Testis (tissue), 3 donors: ENCODE data around the gene KCTD15. TPM values are rescaled to one million over a fixed set of nuclear protein-coding genes. Genes with fewer than 3 reads are reported as not detected.

Source experiments
- DNase-seq: peaks from one replicate; pipeline ENCODE4 v3.0.0-alpha.2; 2019
- H3K27ac ChIP-seq, 2 donors: fragments of 200-600 bp; sonication (generic); one replicate each; pipeline ENCODE4 v1.5.1; 2019
- H3K27me3 ChIP-seq: fragments of 200-600 bp; sonication (generic); one replicate; pipeline ENCODE4 v1.5.1; 2019
- H3K36me3 ChIP-seq: fragments of 200-600 bp; sonication (generic); one replicate; pipeline ENCODE4 v1.5.1; 2017; ENCODE audit warnings: low read depth; ENCODE audit errors: missing control alignments
- H3K4me1 ChIP-seq: fragments of 200-600 bp; sonication (generic); one replicate; pipeline ENCODE4 v1.5.1; 2019
- H3K4me3 ChIP-seq, 2 donors: fragments of 200-600 bp; sonication (generic); one replicate each; pipeline ENCODE4 v1.5.1; 2017 to 2019
- H3K9me3 ChIP-seq: fragments of 200-600 bp; sonication (generic); one replicate; pipeline ENCODE4 v1.5.1; 2017
- POLR2A ChIP-seq: fragments of 450-650 bp; IDR thresholded peaks from one replicate; pipeline ENCODE4 v1.6.1; 2017; ENCODE audit warnings: antibody characterized with exemption, mild to moderate bottlenecking, moderate library complexity
- WGBS, 2 donors: methylation state at CpG; one replicate each; pipeline ENCODE4 v1.1.5; 2018; 5-methylcytosine and 5-hydroxymethylcytosine counted together
- intact Hi-C: fragments of 100-400 bp; cut with DNase I; formaldehyde crosslinking; loops from one replicate; pipeline ENCODE4 v1.15.1; 2023; ENCODE audit warnings: low total_unique reads
- polyA plus RNA-seq: library from polyadenylated mRNA; stranded (reverse); fragments of 350-450 nt; fragmentation: Illumina TruSeq; extraction: RNeasy Lipid Tissue Mini Kit (QIAGEN cat#74804); gene quantifications from one replicate; pipeline ENCODE4 v1.2.3, GENCODE V29; 2014; ENCODE audit warnings: low read depth, low replicate concordance; ENCODE audit not compliant: insufficient read depth
- total RNA-seq, 2 donors: library from RNA; depleted of rRNA; stranded (reverse); fragments of >200 nt; gene quantifications; one replicate each; pipeline ENCODE4 v1.2.3, GENCODE V29; 2016
- TF ChIP-seq, protein P1 (sequence below), 3 experiments: fragments of 450-650 bp in 2 of 3; fragments of 200-600 bp in 1 of 3; sonication (generic) in 1 of 3; IDR thresholded peaks; one replicate each; pipeline ENCODE4 v1.5.1; 2016 to 2019; ENCODE audit warnings: antibody characterized with exemption in 3 of 3, mild to moderate bottlenecking in 2 of 3, moderate library complexity in 1 of 3

The KCTD15 gene
- total and polyA plus RNA-seq, 3 donors from 2014 or later, result 26.3 to 110 (median 61.9) TPM

DNA sequence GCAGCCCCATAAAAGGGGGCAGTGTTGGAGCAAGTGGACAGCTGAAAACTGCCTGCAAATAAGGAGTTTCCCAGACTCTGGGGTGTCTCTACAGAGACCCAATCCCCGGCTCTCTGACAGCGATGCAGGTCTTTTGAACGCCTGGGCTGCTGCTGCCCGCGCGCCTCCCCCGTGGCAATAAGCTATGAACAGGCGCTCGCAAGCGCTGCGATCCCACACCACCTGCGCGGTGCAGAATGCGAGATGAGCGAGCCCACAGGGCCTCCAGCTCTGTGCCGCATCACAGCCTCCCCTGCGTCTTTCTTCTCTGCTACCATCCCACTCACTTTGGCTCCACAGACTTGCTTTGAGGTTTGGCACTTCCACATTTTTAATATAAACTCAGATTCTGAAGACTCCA lies 62.3 kb downstream of the KCTD15 start:
- H3K36me3 ChIP-seq, result no peaks in the 10 kb centered on the region
- H3K4me3 ChIP-seq, result no peak overlapping the region
- H3K27ac ChIP-seq, result no peak overlapping the region
- H3K4me1 ChIP-seq, result no peaks in the 10 kb centered on the region
- 52 to 58% methylated on average over 9 to 17 of the region's 17 CpGs for WGBS, 2 donors
- intact Hi-C loops, result no loop called here
- no peak for DNase-seq
- TF ChIP-seq POLR2A, result no peak
- TF ChIP-seq, protein P1, sequence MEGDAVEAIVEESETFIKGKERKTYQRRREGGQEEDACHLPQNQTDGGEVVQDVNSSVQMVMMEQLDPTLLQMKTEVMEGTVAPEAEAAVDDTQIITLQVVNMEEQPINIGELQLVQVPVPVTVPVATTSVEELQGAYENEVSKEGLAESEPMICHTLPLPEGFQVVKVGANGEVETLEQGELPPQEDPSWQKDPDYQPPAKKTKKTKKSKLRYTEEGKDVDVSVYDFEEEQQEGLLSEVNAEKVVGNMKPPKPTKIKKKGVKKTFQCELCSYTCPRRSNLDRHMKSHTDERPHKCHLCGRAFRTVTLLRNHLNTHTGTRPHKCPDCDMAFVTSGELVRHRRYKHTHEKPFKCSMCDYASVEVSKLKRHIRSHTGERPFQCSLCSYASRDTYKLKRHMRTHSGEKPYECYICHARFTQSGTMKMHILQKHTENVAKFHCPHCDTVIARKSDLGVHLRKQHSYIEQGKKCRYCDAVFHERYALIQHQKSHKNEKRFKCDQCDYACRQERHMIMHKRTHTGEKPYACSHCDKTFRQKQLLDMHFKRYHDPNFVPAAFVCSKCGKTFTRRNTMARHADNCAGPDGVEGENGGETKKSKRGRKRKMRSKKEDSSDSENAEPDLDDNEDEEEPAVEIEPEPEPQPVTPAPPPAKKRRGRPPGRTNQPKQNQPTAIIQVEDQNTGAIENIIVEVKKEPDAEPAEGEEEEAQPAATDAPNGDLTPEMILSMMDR (IDR thresholded peaks at IDR 0.05), result no peak
- no peaks in the 10 kb centered on the region for H3K9me3 ChIP-seq
- H3K27me3 ChIP-seq, result no peaks in the 10 kb centered on the region

GRCh38 chr19:33860312-33861090 lies 63.8 kb downstream of the KCTD15 start:
- H3K4me3 ChIP-seq, result no peak overlapping the region
- no peaks in the 10 kb centered on the region for H3K9me3 ChIP-seq
- no peaks in the 10 kb centered on the region for H3K27me3 ChIP-seq
- intact Hi-C loops, result no loop called here
- WGBS, 2 donors, result 78 to 85% methylated on average over 9 to 10 of the region's 10 CpGs
- H3K27ac ChIP-seq, result no peak overlapping the region
- no peaks in the 10 kb centered on the region for H3K36me3 ChIP-seq
- no peak for DNase-seq
- no peak for TF ChIP-seq POLR2A
- TF ChIP-seq, protein P1 (IDR thresholded peaks at IDR 0.05), result no peak
- H3K4me1 ChIP-seq, result no peaks in the 10 kb centered on the region

DNA sequence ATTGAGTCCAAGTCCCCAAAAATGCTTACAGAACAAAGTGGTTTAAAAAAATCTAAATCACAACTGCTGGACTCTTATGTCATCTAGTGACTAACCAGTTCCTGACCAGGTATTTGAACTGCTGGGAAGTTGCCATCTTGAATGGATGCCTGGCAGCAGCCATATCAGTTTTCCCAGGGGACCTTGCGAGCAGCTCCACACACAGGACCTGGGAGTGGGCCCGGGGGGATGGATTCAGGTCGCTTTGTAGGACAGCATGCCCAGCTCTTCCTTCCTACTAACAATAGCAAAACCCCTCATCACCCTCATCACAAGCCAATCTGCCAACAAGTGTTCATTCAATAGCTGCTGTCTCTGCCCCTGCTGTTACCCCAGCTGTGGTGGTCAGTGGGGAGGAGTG lies 65.3 kb downstream of the KCTD15 start:
- H3K27ac ChIP-seq, result no peak overlapping the region
- H3K4me1 ChIP-seq, result no peaks in the 10 kb centered on the region
- H3K36me3 ChIP-seq, result no peaks in the 10 kb centered on the region
- intact Hi-C loops, result no loop called here
- H3K9me3 ChIP-seq, result no peaks in the 10 kb centered on the region
- H3K27me3 ChIP-seq, result no peaks in the 10 kb centered on the region
- 85 to 92% methylated on average over 3 of the region's 3 CpGs for WGBS, 2 donors
- no peak for DNase-seq
- no peak overlapping the region for H3K4me3 ChIP-seq
- TF ChIP-seq, protein P1 (IDR thresholded peaks at IDR 0.05), result no peak
- TF ChIP-seq POLR2A, result no peak

GRCh38 chr19:33862981-33863380 lies 66.3 kb downstream of the KCTD15 start:
- WGBS, 2 donors, result 71% methylated on average over 4 of the region's 4 CpGs
- Histone ChIP-seq H3K4me1 (no peaks in the 10 kb centered on the region), H3K4me3 (no peak overlapping the region), H3K27me3 (no peaks in the 10 kb centered on the region), H3K27ac (no peak overlapping the region), H3K9me3 (no peaks in the 10 kb centered on the region), H3K36me3 (no peaks in the 10 kb centered on the region)
- TF ChIP-seq, protein P1 (IDR thresholded peaks at IDR 0.05), result no peak
- TF ChIP-seq POLR2A, result no peak
- DNase-seq, result no peak
- intact Hi-C loops, result no loop called here

DNA sequence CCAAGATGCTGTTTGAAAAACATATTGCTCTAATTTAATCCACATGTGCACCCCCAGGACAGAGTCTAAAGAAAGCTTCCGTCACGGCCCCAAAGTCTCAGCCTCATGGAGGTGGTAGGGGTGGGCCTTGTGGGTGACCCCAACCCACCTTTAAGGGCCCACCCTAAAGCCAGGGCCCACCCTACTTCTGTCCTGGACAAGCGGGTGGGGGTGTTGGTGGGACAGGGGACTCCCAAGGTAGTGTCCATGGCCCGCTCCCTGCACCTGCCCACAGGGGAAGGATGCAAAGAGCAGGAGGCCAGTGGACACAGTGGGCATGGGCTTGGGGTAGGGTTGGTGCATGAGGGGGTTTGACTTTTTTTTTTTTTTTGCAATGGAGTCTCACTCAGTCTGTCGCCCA lies 66.8 kb downstream of the KCTD15 start:
- no peaks in the 10 kb centered on the region for H3K36me3 ChIP-seq
- TF ChIP-seq POLR2A, result no peak
- TF ChIP-seq, protein P1 (IDR thresholded peaks at IDR 0.05), result no peak
- intact Hi-C loops, result no loop called here
- H3K4me1 ChIP-seq, result no peaks in the 10 kb centered on the region
- H3K27me3 ChIP-seq, result no peaks in the 10 kb centered on the region
- H3K9me3 ChIP-seq, result no peaks in the 10 kb centered on the region
- no peak overlapping the region for H3K4me3 ChIP-seq
- DNase-seq, result no peak
- H3K27ac ChIP-seq, result no peak overlapping the region
- 94 to 96% methylated on average over 5 of the region's 5 CpGs for WGBS, 2 donors
